ENCODE measurements around the gene DOP1B. TPM values are rescaled to one million over a fixed set of nuclear protein-coding genes. Genes with fewer than 3 reads are reported as not detected.

The DOP1B gene, protein sequence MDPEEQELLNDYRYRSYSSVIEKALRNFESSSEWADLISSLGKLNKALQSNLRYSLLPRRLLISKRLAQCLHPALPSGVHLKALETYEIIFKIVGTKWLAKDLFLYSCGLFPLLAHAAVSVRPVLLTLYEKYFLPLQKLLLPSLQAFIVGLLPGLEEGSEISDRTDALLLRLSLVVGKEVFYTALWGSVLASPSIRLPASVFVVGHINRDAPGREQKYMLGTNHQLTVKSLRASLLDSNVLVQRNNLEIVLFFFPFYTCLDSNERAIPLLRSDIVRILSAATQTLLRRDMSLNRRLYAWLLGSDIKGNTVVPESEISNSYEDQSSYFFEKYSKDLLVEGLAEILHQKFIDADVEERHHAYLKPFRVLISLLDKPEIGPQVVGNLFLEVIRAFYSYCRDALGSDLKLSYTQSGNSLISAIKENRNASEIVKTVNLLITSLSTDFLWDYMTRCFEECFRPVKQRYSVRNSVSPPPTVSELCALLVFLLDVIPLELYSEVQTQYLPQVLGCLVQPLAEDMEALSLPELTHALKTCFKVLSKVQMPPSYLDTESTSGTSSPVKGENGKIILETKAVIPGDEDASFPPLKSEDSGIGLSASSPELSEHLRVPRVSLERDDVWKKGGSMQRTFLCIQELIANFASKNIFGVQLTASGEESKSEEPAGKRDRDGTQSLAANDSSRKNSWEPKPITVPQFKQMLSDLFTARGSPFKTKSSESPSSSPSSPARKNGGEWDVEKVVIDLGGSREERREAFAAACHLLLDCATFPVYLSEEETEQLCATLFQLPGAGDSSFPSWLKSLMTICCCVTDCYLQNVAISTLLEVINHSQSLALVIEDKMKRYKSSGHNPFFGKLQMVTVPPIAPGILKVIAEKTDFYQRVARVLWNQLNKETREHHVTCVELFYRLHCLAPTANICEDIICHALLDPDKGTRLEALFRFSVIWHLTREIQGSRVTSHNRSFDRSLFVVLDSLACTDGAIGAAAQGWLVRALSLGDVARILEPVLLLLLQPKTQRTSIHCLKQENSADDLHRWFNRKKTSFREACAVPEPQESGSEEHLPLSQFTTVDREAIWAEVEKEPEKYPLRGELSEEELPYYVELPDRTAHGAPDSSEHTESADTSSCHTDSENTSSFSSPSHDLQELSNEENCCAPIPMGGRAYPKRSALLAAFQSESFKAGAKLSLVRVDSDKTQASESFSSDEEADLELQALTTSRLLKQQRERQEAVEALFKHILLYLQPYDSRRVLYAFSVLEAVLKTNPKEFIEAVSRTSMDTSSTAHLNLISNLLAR (N-terminal part only)
- 14.6 TPM for total RNA-seq

- Histone ChIP-seq H3K9me3 (ENCODE audit: low read depth, low read length) (no peaks in the 10 kb centered on the region), H3K4me3 (ENCODE audit: low read length) (peak within 1 kb of the TSS; percentile 88), H3K27me3 (ENCODE audit: insufficient read depth, low read length) (no peaks in the 10 kb centered on the region), H3K4me1 (ENCODE audit: insufficient read depth, low read length) (peaks cover 43% of the 10 kb centered on the region)
Observed at GRCh38 chr21:36156815-36157670, at the start of gene DOP1B. TSS of gene DOP1B (plus strand) at chr21:36156824. CDS start at chr21:36164734, 7,910 bp downstream.

DNA sequence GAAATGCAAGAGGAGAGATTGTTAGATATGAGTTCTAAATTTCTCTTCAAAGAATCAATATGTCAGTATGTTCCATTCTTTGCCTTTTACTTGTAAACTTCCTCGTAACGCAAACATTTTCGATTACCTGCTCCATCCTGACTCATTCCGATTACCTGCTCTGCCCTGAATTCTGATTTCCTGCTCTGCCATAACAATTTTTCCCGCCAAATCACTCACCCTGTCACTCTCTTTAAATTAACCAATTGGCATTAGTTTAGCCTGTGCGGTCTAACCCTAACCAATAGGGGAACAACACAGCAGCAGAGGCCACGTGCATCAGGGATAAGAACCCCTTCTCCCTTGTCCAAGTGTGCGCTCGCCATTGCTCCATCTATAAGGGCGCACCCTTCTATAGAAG is 46.8 kb upstream of the DOP1B start:
- Histone ChIP-seq H3K27me3 (ENCODE audit: insufficient read depth, low read length) (peaks cover 14% of the 10 kb centered on the region), H3K9me3 (ENCODE audit: low read depth, low read length) (no peaks in the 10 kb centered on the region), H3K4me1 (ENCODE audit: insufficient read depth, low read length) (peaks cover 21% of the 10 kb centered on the region), H3K4me3 (ENCODE audit: low read length) (no peak overlapping the region)

GRCh38 chr21:36111238-36111637 is 45.4 kb upstream of the DOP1B start:
- no peaks in the 10 kb centered on the region for H3K9me3 ChIP-seq (ENCODE audit: low read depth, low read length)
- peaks cover 4% of the 10 kb centered on the region for H3K27me3 ChIP-seq (ENCODE audit: insufficient read depth, low read length)
- H3K4me3 ChIP-seq (ENCODE audit: low read length): no peak overlapping the region
- H3K4me1 ChIP-seq (ENCODE audit: insufficient read depth, low read length): peaks cover 29% of the 10 kb centered on the region

- Histone ChIP-seq H3K27me3 (ENCODE audit: insufficient read depth, low read length) (no peaks in the 10 kb centered on the region), H3K9me3 (ENCODE audit: low read depth, low read length) (no peaks in the 10 kb centered on the region), H3K4me3 (ENCODE audit: low read length) (peak overlapping the region; percentile 23), H3K4me1 (ENCODE audit: insufficient read depth, low read length) (peaks cover 29% of the 10 kb centered on the region)
Observed at GRCh38 chr21:36113647-36114428, 42.8 kb upstream of the DOP1B start.

DNA sequence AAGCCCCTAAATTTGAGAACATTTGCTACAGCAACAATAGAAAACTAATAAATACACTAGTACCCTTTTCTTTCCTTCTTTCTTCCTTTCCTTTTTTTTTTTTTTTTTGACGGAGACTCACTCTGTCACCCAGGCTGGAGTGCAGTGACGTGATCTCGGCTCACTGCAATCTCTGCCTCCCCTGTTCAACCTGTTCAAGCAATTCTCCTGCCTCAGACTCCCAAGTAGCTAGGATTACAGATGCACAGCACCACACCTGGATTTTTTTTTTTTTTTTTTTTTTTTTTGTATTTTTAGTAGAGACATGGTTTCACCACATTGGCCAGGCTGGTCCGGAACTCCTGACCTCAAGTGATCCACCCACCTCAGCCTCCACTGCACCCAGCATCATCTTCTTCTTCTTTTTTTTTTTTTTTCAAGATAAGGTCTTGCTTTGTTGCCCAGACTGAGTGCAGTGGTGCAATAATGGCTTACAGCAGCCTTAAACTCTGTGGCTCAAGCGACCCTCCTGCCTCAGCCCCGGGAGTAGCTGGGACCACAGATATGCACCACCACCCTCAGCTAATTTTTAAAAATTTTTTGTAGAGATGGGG is 41.4 kb upstream of the DOP1B start:
- no peaks in the 10 kb centered on the region for H3K9me3 ChIP-seq (ENCODE audit: low read depth, low read length)
- peaks cover 29% of the 10 kb centered on the region for H3K4me1 ChIP-seq (ENCODE audit: insufficient read depth, low read length)
- no peak overlapping the region for H3K4me3 ChIP-seq (ENCODE audit: low read length)
- no peaks in the 10 kb centered on the region for H3K27me3 ChIP-seq (ENCODE audit: insufficient read depth, low read length)

- H3K4me3 ChIP-seq (ENCODE audit: low read length): no peak overlapping the region
- H3K27me3 ChIP-seq (ENCODE audit: insufficient read depth, low read length): no peaks in the 10 kb centered on the region
- H3K9me3 ChIP-seq (ENCODE audit: low read depth, low read length): no peaks in the 10 kb centered on the region
- H3K4me1 ChIP-seq (ENCODE audit: insufficient read depth, low read length): peaks cover 29% of the 10 kb centered on the region
Observed at GRCh38 chr21:36117286-36117741, 39.3 kb upstream of the DOP1B start.

DNA sequence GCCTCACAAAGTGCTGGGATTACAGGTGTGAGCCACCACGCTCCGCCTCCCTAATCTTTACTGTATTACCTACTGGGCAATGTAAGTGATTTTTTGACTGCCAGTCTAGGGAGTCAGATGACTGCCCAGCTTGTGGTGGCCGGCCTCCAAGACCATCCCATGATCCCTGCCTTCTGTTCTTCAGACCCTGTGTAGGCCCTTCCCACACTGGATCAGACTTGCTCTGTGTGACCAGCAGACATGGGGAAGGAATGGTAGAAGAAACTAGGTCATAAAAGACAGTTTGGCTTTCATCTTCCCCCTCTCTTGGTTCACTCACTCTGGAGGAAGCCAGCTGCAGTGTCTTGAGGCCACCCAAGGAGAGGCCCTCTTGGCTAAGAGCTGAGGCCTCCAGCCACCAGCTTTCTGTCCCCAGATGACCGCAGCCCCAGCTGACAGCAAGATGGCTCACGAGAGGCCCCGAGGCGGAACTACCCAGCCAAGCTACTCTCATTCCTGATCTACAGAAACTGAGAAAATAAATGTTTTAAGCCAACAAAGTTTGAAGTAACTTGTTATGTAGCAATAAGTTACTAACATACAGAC is 36.2 kb upstream of the DOP1B start:
- no peaks in the 10 kb centered on the region for H3K9me3 ChIP-seq (ENCODE audit: low read depth, low read length)
- H3K27me3 ChIP-seq (ENCODE audit: insufficient read depth, low read length): no peaks in the 10 kb centered on the region

DNA sequence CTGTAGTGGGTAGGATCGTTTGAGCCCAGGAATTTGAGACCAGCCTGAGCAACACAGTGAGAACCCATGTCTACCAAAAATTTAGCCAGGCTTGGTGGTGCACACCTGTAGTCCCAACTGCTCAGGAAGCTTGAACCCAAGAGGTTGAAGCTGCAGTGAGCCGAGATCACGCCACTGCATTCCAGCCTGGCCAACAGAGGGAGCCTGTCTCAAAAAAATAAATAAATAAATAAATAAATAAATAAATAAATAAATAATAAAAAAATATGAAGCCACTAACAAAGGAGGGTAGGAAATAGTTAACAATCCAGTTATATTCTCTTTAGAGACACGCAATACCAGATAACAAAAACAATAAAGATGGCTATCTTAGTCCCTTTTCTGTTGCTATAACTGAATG is 33.6 kb upstream of the DOP1B start:
- no peaks in the 10 kb centered on the region for H3K9me3 ChIP-seq (ENCODE audit: low read depth, low read length)
- H3K27me3 ChIP-seq (ENCODE audit: insufficient read depth, low read length): no peaks in the 10 kb centered on the region
- H3K4me3 ChIP-seq (ENCODE audit: low read length): no peak overlapping the region

More for the DNA sequence above, 36.2 kb upstream of the DOP1B start:
- Histone ChIP-seq H3K4me1 (ENCODE audit: insufficient read depth, low read length) (peaks cover 3% of the 10 kb centered on the region), H3K4me3 (ENCODE audit: low read length) (no peak overlapping the region)

GRCh38 chr21:36124395-36124794 is 32.2 kb upstream of the DOP1B start:
- H3K4me3 ChIP-seq (ENCODE audit: low read length): no peak overlapping the region
- H3K4me1 ChIP-seq (ENCODE audit: insufficient read depth, low read length): no peaks in the 10 kb centered on the region
- H3K9me3 ChIP-seq (ENCODE audit: low read depth, low read length): no peaks in the 10 kb centered on the region
- no peaks in the 10 kb centered on the region for H3K27me3 ChIP-seq (ENCODE audit: insufficient read depth, low read length)

More for the DNA sequence above, 33.6 kb upstream of the DOP1B start:
- no peaks in the 10 kb centered on the region for H3K4me1 ChIP-seq (ENCODE audit: insufficient read depth, low read length)

- no peaks in the 10 kb centered on the region for H3K4me1 ChIP-seq (ENCODE audit: insufficient read depth, low read length)
- H3K27me3 ChIP-seq (ENCODE audit: insufficient read depth, low read length): no peaks in the 10 kb centered on the region
- H3K9me3 ChIP-seq (ENCODE audit: low read depth, low read length): no peaks in the 10 kb centered on the region
- H3K4me3 ChIP-seq (ENCODE audit: low read length): no peak overlapping the region
Observed at GRCh38 chr21:36125512-36126207, 31.0 kb upstream of the DOP1B start.

DNA sequence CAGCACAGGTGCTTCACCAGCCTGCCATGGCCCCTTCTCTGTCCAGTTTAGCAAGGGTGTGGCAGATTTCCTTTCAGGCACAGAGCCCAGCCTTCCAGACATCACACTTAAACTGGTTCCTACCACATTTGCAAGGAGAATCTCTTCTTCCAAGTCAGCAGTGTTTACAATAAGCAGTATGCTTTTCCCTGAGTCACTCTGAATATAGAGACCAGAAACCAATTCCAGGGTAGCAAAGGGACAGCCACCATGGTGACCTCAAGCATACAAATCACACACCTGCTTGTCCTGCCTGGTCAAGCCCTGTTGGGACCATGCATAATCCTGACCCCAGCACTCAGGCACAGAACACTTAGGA is 30.4 kb upstream of the DOP1B start:
- no peak overlapping the region for H3K4me3 ChIP-seq (ENCODE audit: low read length)
- H3K27me3 ChIP-seq (ENCODE audit: insufficient read depth, low read length): no peaks in the 10 kb centered on the region
- no peaks in the 10 kb centered on the region for H3K4me1 ChIP-seq (ENCODE audit: insufficient read depth, low read length)
- no peaks in the 10 kb centered on the region for H3K9me3 ChIP-seq (ENCODE audit: low read depth, low read length)

DNA sequence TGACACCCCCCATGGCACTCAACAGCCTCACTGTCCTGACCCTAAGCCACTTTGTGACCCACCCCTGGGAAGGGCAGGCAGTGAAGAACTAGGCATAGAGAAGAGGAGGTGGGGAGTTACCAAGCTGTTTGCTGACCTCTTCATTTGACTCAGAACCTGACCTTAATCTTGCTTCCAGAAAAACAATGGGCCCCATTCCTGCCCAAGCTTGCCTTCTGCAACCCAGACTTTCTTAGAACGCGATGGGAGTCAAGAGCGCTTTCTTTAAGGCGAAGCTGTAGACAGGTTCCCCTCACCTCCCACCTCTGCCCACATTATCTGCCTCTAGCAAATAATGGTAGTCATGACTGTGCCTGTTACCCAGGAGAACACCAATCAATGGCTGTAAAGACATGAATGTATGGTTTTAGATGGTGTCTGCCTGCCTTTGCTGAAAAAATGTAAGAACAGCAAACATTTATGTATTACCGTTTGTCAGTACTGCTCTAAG is 30.0 kb upstream of the DOP1B start:
- no peaks in the 10 kb centered on the region for H3K27me3 ChIP-seq (ENCODE audit: insufficient read depth, low read length)
- no peak overlapping the region for H3K4me3 ChIP-seq (ENCODE audit: low read length)
- no peaks in the 10 kb centered on the region for H3K4me1 ChIP-seq (ENCODE audit: insufficient read depth, low read length)
- no peaks in the 10 kb centered on the region for H3K9me3 ChIP-seq (ENCODE audit: low read depth, low read length)

Measured in mononuclear cell (primary cell).